Measurements from ENCODE around the gene TMEM123.
"Not testable (repeated sequence)": the region's sequence is repeated elsewhere in the genome, so short reads cannot be mapped to it uniquely, and the experiment has no call there.

TMEM123 gene

DNA sequence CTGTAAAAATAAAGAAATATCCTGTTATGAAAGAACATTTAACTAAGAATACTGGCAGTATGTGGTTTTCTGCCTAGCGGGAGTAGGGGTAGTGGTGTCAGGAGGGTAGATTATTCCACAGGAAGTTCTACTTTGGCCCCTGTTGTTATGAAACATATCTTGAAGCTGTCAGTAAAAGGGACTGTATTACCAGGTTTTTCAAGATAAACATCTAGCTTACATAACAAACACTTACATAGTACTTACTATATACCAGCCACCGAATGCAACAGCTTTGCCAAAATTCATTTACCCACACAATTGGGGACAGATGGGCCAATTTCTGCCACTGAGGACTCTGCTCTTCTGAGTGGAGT is 3.7 kb downstream of the TMEM123 start:
- no peak for DNase-seq

DNA sequence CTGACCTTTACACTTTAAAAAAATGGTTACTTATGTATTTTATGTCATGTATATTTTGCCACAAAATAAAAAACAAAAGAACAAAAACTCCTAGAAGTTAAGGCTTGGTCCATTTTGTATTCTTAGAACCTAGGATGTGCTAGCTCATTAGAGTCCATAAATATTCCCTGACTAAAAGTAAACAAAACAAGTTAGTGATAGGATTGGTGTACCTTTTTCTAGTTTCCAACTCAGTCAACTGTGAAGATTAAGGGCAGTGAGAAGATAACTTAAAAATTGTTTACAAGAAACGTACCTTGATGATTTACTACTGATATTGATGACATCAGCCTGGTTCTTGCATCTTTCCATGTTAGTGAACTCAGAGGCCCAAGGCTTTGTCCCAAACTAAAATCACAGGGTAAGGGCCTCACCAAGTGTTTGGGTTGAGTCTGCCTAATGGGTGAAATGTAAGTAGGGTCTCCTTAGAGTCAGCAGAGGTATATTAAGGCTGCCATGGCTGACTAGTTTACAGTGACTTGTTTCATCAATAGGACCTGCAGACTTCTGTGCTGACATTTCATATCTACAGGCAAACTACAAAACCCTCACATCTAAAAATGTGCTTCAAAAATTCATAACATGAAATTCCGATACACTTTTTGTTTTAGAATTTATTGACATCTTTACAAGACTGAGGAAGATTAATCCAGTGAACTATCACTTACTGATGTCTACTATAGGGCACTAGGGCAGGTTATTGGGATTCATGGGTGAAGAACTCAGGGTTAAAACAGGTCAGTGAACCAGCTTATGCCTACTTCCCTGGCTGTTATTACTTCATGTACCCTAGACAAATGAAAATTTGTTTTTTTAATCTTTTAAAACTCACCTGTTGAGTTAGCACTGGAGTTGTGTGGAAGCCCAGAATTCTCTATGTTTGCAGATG is 4.4 kb downstream of the TMEM123 start:
- no peak for DNase-seq

DNA sequence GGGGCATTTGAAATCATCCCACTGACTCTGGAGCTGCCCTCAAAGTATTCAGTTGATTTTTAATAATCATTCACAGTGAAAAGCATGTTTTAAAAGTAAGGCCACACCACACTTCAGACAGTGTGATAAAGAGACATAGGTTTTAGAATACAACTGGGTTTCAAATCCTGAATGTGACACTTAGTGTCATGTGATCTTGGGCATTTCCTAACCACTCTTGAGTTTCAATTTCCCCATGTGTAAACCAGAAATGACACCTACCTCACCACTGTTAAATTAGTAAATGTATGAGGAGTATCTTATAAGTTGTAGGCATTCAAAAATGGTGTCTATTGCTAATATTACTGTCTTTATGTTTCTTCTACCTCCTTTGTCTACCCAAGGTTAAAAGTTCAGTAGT is 5.4 kb downstream of the TMEM123 start:
- no peak for DNase-seq

DNA sequence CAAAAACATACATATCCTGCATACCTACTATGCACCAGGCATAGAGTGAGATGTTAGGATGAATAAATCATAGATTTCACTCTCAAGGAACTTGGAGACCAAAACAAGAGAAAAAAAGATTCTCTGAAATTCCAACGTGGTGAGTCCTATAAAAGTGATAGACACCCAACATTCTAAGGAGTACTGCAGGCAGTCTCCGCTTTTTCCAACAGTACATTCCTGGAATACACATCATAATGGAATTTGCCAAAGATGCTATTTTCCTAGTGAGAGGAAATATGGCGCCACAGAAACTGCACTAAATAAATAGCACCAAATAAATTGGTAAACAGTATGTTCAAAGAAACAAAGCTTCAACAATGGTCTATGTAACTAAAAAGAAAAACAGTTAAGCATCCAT is 6.0 kb downstream of the TMEM123 start:
- DNase-seq = no peak

DNA sequence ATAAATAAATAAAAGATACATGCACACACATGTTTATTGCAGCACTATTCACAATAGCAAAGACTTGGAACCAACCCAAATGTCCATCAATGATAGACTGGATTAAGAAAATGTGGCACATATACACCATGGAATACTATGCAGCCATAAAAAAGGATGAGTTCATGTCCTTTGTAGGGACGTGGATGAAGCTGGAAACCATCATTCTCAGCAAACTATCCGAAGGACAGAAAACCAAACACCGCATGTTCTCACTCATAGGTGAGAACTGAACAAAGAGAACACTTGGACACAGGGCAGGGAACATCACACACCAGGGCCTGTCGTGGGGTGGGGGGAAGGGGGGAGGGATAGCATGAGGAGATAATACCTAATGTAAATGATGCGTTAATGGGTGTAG is 7.9 kb downstream of the TMEM123 start:
- not testable (repeated sequence) for DNase-seq

DNA sequence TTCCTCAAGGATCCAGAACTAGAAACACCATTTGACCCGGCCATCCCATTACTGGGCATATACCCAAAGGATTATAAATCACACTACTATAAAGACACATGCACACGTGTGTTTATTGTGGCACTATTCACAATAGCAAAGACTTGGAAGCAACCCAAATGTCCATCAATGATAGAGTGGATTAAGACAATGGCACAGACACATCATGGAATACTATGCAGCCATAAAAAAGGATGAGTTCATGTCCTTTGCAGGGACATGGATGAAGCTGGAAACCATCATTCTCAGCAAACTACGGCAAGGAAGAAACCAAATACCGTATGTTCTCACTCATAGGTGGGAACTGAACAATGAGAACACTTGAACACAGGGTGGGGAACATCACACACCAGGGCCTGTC is 8.4 kb downstream of the TMEM123 start:
- not testable (repeated sequence) for DNase-seq

DNA sequence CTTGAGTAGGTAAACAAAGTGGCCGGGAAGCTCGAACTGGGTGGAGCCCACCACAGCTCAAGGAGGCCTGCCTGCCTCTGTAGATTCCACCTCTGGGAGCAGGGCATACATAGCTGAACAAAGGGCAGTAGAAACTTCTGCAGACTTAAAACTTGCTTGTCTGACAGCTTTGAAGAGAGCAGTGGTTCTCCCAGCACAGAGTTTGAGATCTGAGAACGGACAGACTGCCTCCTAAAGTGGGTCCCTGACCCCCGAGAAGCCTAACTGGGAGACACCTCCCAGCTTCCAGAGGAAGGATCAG is 13.6 kb downstream of the TMEM123 start:
- not testable (repeated sequence) for DNase-seq

DNA sequence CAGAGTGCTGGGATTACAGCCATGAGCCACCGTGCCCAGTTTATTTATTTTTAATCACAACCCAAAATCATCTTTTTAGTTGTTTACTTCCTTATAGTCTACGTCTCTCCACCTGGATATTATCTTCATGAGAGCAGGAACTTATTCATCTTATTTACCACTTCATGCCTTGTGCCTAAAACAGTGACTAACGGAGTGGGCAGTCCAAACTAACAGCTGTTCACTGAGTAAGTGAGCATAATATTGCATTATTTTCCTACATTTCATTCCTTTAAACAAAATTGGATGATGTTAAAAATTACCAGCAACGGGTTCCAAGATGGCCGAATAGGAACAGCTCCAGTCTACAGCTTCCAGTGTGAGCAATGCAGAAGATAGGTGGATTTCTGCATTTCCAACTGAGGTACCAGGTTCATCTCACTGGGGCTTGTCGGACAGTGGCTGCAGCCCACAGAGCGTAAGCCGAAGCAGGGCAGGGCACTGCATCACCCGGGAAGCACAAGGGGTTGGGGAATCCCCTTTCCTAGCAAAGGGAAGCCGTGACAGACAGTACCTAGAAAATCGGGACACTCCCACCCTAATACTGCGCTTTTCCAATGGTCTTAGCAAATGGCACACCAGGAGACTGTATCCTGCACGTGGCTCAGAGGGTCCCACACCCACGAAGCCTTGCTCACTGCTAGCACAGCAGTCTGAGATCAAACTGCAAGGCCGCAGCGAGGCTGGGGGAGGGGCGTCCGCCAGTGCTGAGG is 14.1 kb downstream of the TMEM123 start:
- no peak for DNase-seq

DNA sequence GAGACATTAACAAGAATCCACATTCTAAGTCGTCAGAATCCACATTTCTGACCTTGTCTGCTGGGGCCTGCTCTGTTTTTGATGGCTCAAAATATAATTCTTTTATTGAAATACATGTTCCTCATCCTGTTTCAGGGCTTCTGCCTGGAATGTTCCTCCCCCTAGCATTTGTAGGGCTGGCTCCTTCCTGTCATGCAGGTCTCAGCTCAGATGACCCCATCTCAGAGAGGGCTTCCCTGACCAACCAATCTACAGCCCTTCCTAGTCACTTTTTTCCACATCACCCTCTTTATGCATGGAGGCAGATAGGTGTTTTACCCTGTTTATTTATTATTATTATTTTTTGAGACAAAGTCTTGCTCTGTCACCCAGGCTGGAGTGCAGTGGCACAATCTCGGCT is 14.8 kb downstream of the TMEM123 start:
- DNase-seq = no peak

DNA sequence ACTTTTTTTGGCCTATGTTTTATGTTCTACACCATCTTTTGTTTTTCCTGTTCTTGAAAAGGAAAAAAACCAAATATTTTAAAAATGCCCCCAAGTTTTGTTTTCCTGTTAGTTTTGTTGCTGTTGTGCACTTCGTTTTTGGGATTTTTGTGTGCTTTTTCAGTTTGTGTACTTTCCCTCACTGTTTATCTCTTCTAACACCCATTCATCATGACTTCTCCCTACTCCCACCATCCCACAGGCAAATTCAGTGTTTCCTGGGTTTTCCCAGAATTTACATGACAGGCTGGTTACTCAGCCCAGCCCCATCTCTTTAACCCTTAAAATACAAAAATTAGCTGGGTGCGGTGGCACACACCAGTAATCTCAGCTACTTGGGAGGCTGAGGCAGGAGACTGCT is 15.6 kb downstream of the TMEM123 start:
- no peak for DNase-seq

DNA sequence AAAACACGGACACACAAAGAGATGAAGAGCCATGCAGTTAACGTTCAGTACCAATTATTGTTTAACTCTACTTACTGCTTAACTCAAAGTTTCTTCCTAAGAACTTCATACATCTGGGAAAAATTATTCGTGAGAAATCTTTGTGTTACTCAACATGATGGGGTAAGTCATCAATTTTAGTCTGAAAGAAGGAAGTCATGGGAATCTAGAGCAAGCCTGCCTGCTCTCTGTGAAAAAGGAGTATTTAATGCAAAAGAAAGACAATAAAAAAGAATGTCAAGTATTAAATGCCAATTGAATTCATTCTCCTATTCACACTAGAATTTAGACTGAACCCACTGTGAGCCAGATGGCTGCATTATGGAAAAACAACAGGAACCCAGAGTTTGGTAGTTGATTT is 16.0 kb downstream of the TMEM123 start:
- no peak for DNase-seq

DNA sequence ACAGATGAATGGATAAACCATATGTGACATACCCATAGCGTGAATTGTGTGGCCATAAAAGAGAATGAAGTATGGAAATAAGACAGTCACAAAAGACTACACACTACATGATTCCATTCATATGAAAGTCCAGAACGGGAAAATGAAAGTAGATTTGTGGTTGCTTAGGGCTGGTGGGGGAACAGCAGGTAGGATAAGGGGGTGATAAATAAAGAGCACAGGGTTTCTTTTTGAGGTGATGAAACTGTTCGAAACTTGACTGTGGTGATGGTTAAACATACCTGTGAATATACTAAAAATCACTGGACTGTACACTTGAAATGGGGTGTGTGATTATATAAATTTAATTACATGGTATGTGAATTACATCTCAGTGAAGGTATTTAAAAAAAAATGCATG is 16.9 kb downstream of the TMEM123 start:
- no peak for DNase-seq

DNA sequence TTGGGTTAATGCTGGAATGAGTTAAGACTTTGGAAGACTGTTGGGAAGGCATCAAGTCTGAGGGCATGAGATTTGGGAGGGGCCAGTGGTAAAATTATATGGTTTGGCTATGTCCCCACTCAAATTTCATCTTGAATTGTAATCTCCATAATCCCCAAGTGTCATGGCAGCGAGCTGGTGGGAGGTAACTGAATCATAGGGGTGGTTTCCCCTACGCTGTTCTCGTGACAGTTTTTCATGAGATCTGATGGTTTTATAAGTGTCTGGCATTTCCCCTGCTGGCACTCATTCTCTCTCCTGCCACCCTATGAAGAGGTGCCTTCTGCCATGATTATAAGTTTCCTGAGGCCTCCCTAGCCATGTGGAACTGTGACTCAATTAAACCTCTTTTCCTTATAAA is 19.0 kb downstream of the TMEM123 start:
- DNase-seq = not testable (repeated sequence)

DNA sequence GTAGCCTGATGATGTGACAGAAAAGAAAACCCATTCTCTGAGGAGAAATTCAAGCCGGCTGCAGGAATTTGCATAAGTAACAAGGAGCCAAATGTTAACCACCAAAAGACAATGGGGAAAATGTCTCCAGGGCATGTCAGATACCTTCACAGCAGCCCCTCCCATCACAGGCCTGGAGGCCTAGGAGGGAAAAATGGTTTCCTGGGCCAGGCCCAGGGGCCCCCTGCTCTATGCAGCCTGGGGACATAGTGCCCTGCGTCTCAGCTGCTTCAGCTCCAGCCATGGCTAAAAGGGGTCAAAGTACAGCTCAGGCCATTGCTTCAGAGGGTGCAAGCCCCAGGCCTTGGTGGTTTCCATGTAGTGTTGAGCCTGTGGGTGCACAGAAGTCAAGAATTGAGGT is 20.0 kb downstream of the TMEM123 start:
- not testable (repeated sequence) for DNase-seq

DNA sequence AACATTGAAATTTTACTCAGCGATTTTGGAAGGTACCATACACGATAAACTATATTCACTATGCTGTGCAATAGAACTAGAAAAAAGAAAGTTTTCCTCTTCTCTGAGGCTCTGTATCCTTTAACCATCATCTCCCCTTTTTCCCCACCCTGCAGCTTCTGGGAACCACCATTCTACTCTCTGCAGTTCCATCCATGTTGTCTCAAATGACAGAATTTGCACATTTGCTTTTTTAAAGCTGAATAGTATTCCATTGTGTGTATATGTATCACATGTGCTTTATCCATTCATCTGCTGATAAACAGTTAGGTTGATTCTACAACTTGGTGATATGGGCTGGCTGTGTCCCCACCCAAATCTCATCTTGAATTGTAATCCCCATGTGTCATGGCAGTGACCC is 21.2 kb downstream of the TMEM123 start:
- no peak for DNase-seq

DNA sequence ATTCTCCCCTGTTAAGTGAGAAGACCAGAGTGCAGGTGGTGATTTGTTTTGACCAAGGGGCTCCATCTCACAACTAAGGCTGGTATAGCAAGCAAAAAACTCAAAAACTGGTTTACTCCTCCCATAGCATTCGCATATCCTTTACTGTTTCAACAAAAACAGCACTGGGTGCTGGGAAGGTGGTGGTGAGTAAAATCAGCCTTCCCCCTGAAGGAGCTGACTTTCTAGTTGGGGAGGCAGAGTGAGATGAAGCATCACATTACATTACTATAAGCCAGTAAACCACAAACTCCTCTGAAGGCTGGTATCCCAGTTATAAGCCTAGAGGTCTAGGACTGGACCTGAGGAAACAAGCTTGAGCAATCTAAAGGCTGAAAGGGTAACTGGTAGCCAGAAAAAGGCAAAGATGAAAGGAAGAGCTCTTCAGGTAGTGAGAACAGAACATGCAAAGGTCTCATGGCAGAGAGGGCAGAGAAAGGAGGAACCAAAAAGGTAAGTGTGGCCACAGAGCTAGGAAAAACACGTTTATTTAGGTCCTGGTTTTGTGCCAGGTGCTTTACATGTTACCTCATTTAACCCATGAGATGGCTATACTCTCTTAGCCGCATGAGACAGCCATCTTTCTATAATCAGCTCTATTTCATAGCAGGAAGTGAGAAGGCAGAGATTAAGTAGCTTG is 22.3 kb downstream of the TMEM123 start:
- DNase-seq = no peak

DNA sequence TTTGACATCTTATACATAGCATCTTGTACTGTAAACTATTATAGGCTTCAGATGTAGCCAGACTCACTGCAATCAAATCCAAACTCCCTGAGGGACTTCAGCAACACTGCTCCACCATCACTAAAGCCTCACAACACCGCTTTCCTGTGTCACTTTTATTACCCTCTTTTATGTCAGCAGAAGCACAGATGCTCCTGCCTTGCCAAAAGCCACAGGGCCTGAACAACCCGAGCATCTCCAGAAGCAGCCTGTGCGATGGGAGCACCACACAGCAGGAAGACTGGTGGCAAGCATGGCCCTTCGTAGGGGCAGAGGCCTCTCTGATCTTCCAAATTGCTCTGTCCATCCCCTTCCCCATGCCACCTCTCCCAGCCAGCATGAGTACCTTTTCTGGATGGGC is 22.9 kb downstream of the TMEM123 start:
- DNase-seq = no peak

DNA sequence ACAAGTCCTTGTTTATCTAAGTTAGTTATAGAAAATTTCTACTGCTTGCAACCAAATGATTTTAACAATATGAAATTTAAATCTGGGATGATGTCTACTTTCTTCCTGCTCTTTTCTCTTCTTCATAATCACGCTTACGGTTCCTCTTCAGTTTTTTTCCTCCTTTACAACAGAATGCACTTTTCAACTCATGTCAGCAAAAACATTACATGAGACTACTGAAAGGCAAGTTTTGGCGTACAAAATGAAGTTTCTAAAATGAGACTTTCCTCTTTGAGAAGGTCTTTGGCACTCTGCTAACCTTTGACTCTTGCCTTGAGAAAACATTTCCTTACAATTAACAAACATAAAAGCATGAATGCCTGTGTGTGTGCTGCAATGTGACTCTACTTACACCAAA is 23.3 kb downstream of the TMEM123 start:
- no peak for DNase-seq

DNA sequence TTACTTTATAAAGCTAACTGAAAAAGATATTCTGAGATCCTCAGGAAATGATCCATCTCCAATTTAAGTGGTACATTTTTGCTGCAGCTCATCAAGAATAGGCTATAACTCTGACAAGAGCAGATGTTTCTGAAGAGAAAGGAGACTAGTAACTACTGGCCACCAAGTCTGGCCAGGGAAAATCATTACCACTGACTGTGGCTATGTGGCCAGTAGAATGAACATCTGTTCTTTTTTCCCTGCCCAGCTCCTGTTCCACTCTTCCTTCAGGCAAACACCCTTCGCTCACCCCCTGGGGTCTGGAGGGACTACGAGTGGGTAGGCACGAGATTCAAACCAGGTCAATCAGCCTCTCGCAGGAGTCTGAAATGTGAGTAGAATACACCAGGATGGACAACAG is 23.9 kb downstream of the TMEM123 start:
- DNase-seq = no peak

DNA sequence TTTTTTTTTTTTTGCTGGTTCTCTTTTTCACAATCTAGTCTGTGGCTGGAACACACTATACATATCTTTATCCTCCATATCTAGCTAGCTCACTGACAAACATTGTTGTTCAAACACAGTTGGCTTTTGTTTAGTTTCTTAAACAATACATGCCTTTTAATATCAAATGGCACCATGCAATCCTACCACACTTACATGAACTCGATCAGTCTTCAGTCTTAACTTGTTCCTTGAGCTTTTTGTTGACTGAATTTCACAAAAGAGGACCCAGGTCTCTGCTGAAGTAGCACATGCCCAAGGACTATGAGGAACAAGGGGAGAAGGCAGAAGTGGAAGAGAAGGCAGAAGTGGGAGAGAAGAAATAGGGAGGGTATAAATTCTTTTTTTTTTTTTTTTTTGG is 25.5 kb downstream of the TMEM123 start:
- no peak for DNase-seq

DNA sequence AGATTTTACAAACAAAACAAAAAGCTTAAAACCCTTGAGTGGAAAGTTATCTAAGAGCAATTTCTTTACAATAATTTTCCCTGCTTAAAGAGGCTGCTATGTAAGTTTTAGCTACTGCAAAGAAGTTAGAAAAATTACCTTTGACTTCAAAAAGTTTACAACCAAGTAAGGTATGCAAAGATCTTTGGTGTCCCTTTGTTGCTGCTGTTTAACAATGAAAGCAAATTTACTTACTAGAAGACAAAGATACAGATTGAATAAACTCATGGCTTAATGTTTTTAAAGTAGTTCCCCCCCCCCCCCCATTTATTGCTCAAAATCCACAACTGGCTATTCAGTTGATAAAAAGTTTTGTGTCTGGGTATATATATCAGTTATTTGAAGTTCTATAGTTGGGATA is 26.0 kb downstream of the TMEM123 start:
- DNase-seq = no peak

DNA sequence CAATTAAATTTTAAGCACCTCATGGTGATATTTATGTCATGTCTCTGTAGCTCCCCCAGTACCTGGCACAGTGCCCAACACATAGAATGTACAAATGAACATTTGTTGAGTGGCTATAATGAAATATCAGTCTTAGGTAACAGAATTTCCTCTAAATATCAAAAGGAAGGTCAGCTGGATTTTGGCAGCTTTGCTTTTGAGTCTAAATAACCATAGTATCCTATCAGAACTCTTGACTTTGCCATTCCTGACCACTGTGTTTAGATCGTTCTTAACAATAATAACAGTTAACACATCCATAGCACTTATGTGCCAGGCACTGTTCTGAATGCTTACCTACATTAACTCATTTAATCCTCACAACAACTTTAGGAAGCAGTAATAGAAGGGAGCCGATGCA is 26.6 kb downstream of the TMEM123 start:
- no peak for DNase-seq

DNA sequence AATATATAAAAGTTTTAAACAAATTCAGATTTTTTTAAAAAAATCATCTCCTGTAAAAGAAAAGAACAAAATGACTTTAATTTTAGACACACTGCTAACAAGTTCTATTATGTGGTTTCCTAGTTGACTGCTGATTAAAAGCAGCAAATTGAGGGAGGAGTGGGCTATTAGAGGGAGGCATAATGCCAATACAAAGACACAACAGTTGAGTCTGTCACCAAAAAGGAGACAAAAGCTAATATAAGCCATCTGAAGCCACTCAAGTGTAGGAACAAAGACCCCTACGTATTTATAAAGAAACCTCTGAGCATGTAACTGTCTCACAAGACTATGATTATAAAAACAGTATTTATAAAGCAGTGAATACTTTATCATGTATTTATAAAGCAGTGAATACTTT is 28.6 kb downstream of the TMEM123 start:
- no peak for DNase-seq

All from effector CD4-positive, alpha-beta T cell (primary cell).